GM08714 (cell line): ENCODE data around the gene HSD11B1.
A peak's percentile ranks its signal among the peaks of the same experiment; 100 is the strongest.

Source experiments
- H3K4me3 ChIP-seq: fragments of 200-500 bp; sonication (Bioruptor generic); 2 replicates; pipeline ENCODE4 v1.5.1; 2014; ENCODE audit warnings: mild to moderate bottlenecking, low read length, inconsistent platforms
- ZNF274 ChIP-seq: IDR thresholded peaks from 2 replicates; pipeline ENCODE4 v1.6.1; 2012; ENCODE audit warnings: mild to moderate bottlenecking, low read depth, low read length

HSD11B1 gene

DNA sequence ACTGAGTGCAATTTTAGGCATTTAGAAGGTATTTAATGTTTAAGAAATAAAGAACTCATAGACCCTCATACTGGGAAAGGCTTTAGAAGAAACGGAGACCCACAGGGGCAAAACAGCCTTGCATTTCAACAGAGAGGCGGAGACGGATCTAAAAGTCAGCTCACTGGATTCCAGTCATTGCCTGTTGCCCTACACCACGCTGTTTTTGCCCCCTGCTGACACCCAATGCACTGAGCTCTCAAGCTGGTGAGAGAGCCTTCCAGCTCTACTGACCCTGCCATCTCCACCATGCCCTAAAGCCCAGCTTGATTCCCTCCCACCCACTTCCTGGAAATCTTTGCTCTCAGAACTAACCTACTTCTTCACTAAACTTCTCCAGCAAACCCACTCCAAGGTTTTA, 44.0 kb downstream of the HSD11B1 start:
- TF ChIP-seq ZNF274 = no peak
- no peak overlapping the region for H3K4me3 ChIP-seq

DNA sequence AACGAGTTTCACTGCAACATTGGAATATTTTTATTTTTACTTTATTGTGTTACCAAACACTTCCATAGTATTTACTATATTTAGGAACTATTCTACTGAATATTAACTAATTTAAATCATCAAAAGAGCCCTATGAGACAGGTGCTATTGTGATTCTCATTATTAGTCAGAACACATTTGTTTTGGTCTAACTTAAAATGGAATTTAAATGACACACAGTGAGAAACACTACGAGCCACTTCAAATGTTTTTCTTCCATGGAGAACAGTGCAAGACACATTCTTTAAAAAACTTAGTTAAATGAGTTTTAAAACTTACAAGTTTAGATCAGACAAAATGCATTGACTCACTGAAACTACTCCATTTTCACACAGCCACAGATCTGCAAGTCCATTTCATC, 44.6 kb downstream of the HSD11B1 start:
- no peak overlapping the region for H3K4me3 ChIP-seq
- TF ChIP-seq ZNF274 = no peak

DNA sequence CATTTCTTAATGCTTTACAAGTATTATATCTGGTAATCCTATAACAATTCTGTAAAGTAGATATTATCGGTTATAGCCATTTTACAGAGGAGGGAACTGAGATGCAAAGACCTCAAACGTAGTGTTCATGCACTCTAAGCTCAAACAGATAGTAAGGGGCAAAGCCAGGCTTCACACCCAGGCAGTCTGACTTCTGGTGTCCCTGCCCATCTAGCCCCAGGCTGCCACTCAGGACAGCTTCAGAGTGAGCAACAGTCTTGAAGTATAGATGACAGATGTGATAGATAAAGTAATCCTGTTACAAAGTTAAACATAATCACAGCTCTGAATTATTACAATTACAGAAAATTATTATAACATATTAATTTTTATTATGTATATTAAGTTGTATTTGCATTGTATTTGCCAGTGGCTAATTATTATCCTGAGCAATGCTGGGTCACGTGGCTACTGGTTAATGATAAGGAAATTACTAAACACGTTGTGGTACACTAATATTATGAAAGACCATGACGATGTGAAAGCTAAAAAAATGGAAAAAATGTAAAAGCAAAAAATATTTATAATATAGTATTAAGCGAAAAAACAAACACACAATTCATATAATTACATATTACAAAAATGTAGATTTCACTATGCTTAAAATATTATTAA, 45.2 kb downstream of the HSD11B1 start:
- no peak overlapping the region for H3K4me3 ChIP-seq
- TF ChIP-seq ZNF274 = no peak

DNA sequence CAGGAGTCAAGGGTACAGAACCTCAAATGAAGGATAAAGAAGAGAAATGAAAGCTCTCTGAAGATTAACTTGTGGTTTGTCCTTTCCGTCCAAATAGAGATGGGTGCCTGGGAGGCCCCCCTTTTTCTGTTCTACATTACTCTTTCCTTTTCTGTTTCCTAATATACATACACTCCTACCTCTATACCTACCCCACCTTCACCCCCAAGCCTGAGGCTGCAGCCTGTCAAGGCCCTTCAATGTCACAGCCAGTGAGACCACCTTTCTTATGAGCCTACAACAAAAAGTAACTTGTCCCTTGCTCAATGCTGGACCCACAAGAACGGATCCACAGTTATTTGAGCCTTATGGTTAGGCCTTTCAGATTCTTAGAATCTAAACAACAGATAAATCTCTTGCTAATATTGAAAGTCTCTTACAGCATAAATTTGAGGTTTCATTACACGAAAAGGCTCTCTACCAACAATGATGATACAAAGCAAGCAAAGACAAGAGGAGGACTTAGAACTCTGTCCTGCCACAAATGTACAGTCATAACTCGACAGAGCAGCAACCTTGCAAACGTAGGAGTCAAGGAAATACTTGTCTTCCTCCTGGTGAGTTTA, 47.1 kb downstream of the HSD11B1 start:
- H3K4me3 ChIP-seq = peak overlapping the region; percentile 40; the same call in 1 of the 2 replicates
- TF ChIP-seq ZNF274 = no peak

- TF ChIP-seq ZNF274 = no peak
Measured at GRCh38 chr1:209752890-209753289, 48.2 kb downstream of the HSD11B1 start.

DNA sequence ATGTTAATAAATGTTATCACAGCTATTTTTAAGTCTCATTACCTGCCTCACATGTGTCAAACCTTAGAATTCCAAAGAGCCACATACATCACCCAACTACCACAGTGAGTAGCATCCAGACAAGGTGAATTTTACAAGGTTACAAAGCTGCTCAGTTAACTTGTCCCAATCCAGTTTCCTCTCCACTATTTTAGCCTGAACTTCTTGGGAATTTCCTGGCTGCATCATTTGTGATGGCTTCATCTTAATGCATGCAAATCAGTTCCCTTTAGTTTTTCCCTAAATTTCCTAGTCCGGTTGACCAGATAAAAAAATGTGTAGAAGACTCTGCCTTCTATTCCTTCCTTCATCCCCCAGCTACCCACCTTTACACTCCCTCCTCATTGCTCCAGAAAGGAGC, 50.6 kb downstream of the HSD11B1 start:
- H3K4me3 ChIP-seq = peak overlapping the region; percentile 83; the same call in 1 of the 2 replicates
- TF ChIP-seq ZNF274 = no peak

More at GRCh38 chr1:209752890-209753289, 48.2 kb downstream of the HSD11B1 start:
- H3K4me3 ChIP-seq = no peak overlapping the region

DNA sequence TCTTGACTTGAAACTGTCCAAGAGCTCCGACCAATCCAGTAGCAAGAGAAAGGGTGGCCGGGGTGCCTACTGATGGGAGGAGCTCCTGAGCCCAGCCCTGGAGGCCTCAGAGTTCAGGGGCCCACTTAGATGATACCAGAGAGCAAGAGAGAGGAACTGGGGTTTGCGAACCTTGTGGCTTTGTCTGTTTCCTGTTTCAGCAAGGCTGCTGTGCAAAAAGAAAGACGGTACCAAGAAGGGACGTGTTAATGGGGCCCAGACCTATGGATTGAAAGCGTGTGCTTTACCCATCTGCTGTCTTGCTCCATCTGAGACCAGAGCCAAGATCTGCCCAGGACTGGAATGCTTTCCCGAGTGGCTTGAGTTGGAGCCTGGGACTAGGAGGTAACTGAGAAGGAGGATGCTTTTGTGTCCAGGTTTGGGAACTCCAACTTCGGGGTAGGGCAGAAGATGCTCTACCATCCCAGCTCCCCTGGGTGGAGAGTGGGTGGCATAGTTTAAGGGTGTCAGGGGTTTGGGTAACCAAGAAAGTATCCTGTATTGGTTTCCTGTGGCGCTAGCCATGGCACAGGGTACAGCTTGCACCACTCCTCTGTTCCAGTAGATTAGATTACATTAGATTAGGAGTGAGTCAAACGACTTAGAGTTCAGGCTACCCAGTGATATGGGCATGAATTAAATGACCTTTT, 51.4 kb downstream of the HSD11B1 start, which contains the start of gene TRAF3IP3:
TRAF3IP3 (plus strand) TSS at position 128 of the 689 bp plus-strand sequence. CDS start 3,987 bp downstream, outside the sequence.
- H3K4me3 ChIP-seq = peak within 1 kb of the TSS; percentile 83
- no peak for TF ChIP-seq ZNF274

GRCh38 chr1:209756615-209757445, 52.2 kb downstream of the HSD11B1 start:
- TF ChIP-seq ZNF274 = no peak

DNA sequence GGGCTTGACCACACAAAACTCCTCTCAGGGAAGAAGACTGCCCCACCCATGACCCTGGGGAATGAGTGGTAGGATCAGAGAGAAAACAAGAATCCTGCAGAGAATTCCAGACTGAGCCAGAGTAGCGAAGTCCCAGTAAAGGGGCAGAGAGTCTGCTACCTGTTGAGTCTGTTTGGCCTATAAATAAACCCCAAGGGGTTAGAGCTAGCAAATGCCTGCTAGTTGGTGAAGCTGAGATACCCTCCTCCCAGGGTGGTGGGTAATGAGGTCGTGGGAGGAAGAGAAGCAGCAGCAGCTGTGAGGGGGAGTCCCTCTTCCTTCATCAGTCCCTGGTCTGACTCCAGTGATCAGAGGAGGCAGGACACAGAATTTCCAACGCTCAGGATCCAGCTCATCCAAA, 53.8 kb downstream of the HSD11B1 start:
- H3K4me3 ChIP-seq = no peak overlapping the region; the same call in 1 of the 2 replicates
- no peak for TF ChIP-seq ZNF274

More at GRCh38 chr1:209756615-209757445, 52.2 kb downstream of the HSD11B1 start:
- peak overlapping the region; percentile 83 for H3K4me3 ChIP-seq

- TF ChIP-seq ZNF274 = no peak
- no peak overlapping the region for H3K4me3 ChIP-seq
Measured at GRCh38 chr1:209759829-209760359, 55.2 kb downstream of the HSD11B1 start.

DNA sequence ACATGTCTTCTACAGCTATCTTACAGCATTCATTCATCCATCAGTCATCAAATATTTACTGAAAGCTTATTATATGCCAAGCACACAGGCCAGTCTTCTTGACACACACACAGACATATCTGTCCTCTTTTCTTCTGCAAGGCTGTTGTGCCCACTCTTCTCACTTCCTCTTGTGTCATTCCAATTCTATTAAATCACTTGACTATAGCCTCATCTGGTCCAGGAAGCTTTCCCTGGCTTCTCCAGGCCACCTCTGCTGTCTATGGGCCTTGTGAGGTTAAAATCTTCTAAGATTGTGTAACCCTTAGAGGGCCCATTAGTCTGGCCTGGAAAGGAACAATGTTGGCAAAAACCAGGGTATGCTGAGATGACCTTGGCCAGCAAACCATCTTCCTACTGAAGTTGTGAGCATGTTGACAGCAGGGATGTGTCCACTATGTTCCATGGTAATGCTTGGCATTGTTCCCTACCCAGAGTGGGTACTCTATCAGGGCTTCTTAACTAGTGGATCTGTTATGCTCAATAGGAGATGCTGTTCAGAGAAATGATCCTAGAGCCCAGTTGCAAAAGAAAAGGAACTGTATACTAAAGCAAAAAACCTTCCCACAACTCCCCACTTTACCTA, 56.5 kb downstream of the HSD11B1 start:
- no peak overlapping the region for H3K4me3 ChIP-seq
- no peak for TF ChIP-seq ZNF274

DNA sequence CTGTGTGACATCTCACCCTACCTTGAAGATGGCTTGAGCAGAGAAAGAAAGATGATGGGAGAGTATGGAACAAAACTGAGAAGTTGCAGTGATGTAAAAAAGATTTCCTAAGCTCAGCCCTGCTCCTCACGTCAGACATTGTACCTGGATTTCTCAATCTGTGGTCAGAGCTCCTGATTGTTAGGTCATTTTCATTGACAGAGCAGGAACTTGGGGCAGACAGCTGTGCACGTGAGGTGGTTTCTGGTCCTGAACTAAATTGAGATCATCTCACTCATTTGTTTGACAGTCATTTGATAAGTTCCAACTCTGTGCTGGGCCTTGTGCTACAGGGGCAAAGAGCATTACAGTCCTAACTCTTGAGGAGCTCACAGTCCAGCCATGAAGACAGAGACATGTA, 61.4 kb downstream of the HSD11B1 start:
- H3K4me3 ChIP-seq = no peak overlapping the region

DNA sequence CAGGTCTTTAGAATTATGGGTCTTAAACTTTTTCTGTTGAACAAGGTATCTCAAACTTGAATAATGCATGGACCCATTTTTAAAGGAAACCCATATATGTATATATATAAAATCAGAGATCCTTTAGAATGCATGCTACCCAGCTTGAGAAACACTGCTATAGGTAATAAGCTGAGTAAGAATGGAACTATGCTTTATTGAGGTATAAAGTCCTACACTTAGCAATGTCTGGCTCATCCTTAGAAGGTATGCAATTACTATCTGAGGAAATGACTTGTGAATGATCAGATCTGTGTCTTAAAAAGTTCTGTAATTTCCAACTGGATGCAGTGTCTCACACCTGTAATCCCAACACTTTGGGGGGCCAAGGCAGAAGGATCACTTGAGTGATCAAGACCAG, 62.5 kb downstream of the HSD11B1 start:
- no peak for TF ChIP-seq ZNF274
- H3K4me3 ChIP-seq = no peak overlapping the region

More for the DNA sequence above, 61.4 kb downstream of the HSD11B1 start:
- TF ChIP-seq ZNF274 = no peak

DNA sequence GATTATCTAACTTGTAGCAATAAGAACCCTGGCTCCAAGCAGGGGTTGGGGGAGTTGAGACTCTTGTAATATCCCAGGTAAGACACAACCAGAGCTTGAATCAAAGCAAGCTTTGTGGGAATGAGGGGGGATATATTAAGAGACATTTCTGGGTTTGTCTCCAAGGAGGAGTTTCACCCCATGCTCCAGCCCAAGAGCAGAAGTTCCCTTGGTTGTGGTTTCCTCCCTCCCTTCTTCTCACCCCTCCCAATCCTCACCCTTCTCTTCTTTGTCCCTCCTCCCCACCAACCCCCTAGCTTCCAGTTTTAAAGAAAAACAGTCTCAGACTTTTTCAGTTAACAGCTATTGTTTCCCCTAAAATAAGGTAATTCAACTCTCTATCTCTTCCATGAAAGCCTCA, 63.1 kb downstream of the HSD11B1 start:
- no peak for TF ChIP-seq ZNF274
- H3K4me3 ChIP-seq = peak overlapping the region; percentile 67; the same call in 1 of the 2 replicates
